Colonic mucosa (tissue), 4 donors: ENCODE data around the gene SLC26A4. TPM values are rescaled to one million over a fixed set of nuclear protein-coding genes. Genes with fewer than 3 reads are reported as not detected.

Source experiments
- DNase-seq: peaks from one replicate; pipeline ENCODE4 v3.0.0-alpha.2; 2020
- H3K27ac ChIP-seq: fragments of 200-600 bp; one replicate; pipeline ENCODE4 v1.8.0; 2021
- H3K27me3 ChIP-seq: fragments of 200-600 bp; one replicate; pipeline ENCODE4 v1.8.0; 2021
- H3K36me3 ChIP-seq: fragments of 200-600 bp; one replicate; pipeline ENCODE4 v1.8.0; 2021
- H3K4me1 ChIP-seq: fragments of 200-600 bp; one replicate; pipeline ENCODE4 v1.8.0; 2021; ENCODE audit warnings: mild to moderate bottlenecking
- H3K4me3 ChIP-seq: fragments of 200-600 bp; one replicate; pipeline ENCODE4 v1.8.0; 2021
- H3K9ac ChIP-seq, 2 donors: one replicate each; pipeline ENCODE4 v1.7.0; 2013; ENCODE audit warnings: control low read depth in 2 of 2, low read depth in 2 of 2, low read length in 2 of 2
- H3K9me3 ChIP-seq: fragments of 200-600 bp; one replicate; pipeline ENCODE4 v1.8.0; 2021
- CTCF ChIP-seq: fragments of 200-600 bp; IDR thresholded peaks from one replicate; pipeline ENCODE4 v1.8.0; 2022; ENCODE audit warnings: antibody characterized with exemption, mild to moderate bottlenecking
- intact Hi-C: fragments of 100-400 bp; cut with DNase I; formaldehyde crosslinking; loops from one replicate; pipeline ENCODE4 v1.14.1; 2022
- total RNA-seq, 2 donors: library from RNA; stranded (reverse); fragmentation: NEBNext Ultra II Directional in 1 of 2; extraction: Animal tissue kit (Norgen Biotek cat#: 25700) in 1 of 2; gene quantifications; one replicate each; pipeline ENCODE4 v1.2.1, GENCODE V29; 2021
- donor health status: healthy.
- donor health status: DM: no; HTN: no; CAD: no.
- donor health status: DM: no; HTN: no; CAD: no.

The SLC26A4 gene
- total RNA-seq, 2 donors from 2014 or later = 0.32 to 0.59 TPM

- TF ChIP-seq CTCF = no peak
Measured at GRCh38 chr7:107687656-107688055, 27.0 kb downstream of the SLC26A4 start.

GRCh38 chr7:107689553-107689952 is 28.9 kb downstream of the SLC26A4 start:
- intact Hi-C loops = no loop called here
- H3K9ac ChIP-seq = no peak overlapping the region
- TF ChIP-seq CTCF = no peak
- H3K27me3 ChIP-seq = no peaks in the 10 kb centered on the region
- no peaks in the 10 kb centered on the region for H3K36me3 ChIP-seq
- H3K27ac ChIP-seq = no peak overlapping the region
- no peak overlapping the region for H3K4me3 ChIP-seq
- H3K4me1 ChIP-seq = no peaks in the 10 kb centered on the region
- DNase-seq = no peak
- no peaks in the 10 kb centered on the region for H3K9me3 ChIP-seq

More at GRCh38 chr7:107687656-107688055, 27.0 kb downstream of the SLC26A4 start:
- intact Hi-C loops = no loop called here
- H3K27ac ChIP-seq = no peak overlapping the region
- no peaks in the 10 kb centered on the region for H3K9me3 ChIP-seq
- H3K36me3 ChIP-seq = no peaks in the 10 kb centered on the region
- no peaks in the 10 kb centered on the region for H3K4me1 ChIP-seq
- no peak overlapping the region for H3K9ac ChIP-seq
- no peaks in the 10 kb centered on the region for H3K27me3 ChIP-seq
- no peak overlapping the region for H3K4me3 ChIP-seq
- no peak for DNase-seq

- H3K36me3 ChIP-seq = no peaks in the 10 kb centered on the region
- intact Hi-C loops = no loop called here
- no peak overlapping the region for H3K27ac ChIP-seq
- no peak for TF ChIP-seq CTCF
- DNase-seq = no peak
- H3K4me3 ChIP-seq = no peak overlapping the region
- H3K4me1 ChIP-seq = no peaks in the 10 kb centered on the region
- H3K9ac ChIP-seq = no peak overlapping the region
- H3K27me3 ChIP-seq = no peaks in the 10 kb centered on the region
- H3K9me3 ChIP-seq = no peaks in the 10 kb centered on the region
Measured at GRCh38 chr7:107690084-107690483, 29.5 kb downstream of the SLC26A4 start.

GRCh38 chr7:107690611-107691010 is 30.0 kb downstream of the SLC26A4 start:
- DNase-seq = no peak
- intact Hi-C loops = no loop called here
- Histone ChIP-seq H3K4me3 (no peak overlapping the region), H3K9me3 (no peaks in the 10 kb centered on the region), H3K36me3 (no peaks in the 10 kb centered on the region), H3K9ac (no peak overlapping the region), H3K4me1 (no peaks in the 10 kb centered on the region), H3K27ac (no peak overlapping the region), H3K27me3 (no peaks in the 10 kb centered on the region)
- TF ChIP-seq CTCF = no peak

- Histone ChIP-seq H3K9me3 (no peaks in the 10 kb centered on the region), H3K9ac (no peak overlapping the region), H3K27ac (no peak overlapping the region), H3K4me3 (no peak overlapping the region), H3K27me3 (no peaks in the 10 kb centered on the region), H3K4me1 (no peaks in the 10 kb centered on the region), H3K36me3 (no peaks in the 10 kb centered on the region)
- intact Hi-C loops = no loop called here
- no peak for DNase-seq
- no peak for TF ChIP-seq CTCF
Measured at GRCh38 chr7:107691716-107692115, 31.1 kb downstream of the SLC26A4 start.

GRCh38 chr7:107692501-107692900 is 31.9 kb downstream of the SLC26A4 start:
- intact Hi-C loops = no loop called here
- Histone ChIP-seq H3K27me3 (no peaks in the 10 kb centered on the region), H3K4me1 (no peaks in the 10 kb centered on the region), H3K27ac (no peak overlapping the region), H3K4me3 (no peak overlapping the region), H3K9ac (no peak overlapping the region), H3K9me3 (no peaks in the 10 kb centered on the region), H3K36me3 (no peaks in the 10 kb centered on the region)
- TF ChIP-seq CTCF = no peak
- no peak for DNase-seq
